Thoracic aorta (tissue), 2 donors: ENCODE results near the gene CAPN14. TPM values are rescaled to one million over a fixed set of nuclear protein-coding genes. Genes with fewer than 3 reads are reported as not detected.

Experiments used
- ATAC-seq: fragments of 150-250 bp; one replicate; pipeline ENCODE4 v1.8.0; 2017; ENCODE audit warnings: low read depth; ENCODE audit not compliant: insufficient number of reproducible peaks, low FRiP score
- DNase-seq: peaks from one replicate; pipeline ENCODE4 v3.0.0-alpha.2; 2020; ENCODE audit warnings: low spot score
- H3K27ac ChIP-seq, 2 donors: fragments of 200-600 bp; sonication (generic); 1 replicate in 1 of 2; 2 replicates in 1 of 2; pipeline ENCODE4 v1.5.1; 2016; ENCODE audit warnings: mild to moderate bottlenecking in 2 of 2, moderate library complexity in 2 of 2
- H3K27me3 ChIP-seq: fragments of 200-600 bp; sonication (generic); replicated peaks from 2 replicates; pipeline ENCODE4 v1.6.0; 2016; ENCODE audit warnings: mild to moderate bottlenecking; ENCODE audit not compliant: insufficient read depth
- H3K36me3 ChIP-seq: fragments of 200-600 bp; sonication (generic); one replicate; pipeline ENCODE4 v1.5.1; 2016
- H3K4me1 ChIP-seq, 2 donors: fragments of 200-600 bp; sonication (generic); 1 replicate in 1 of 2; 2 replicates in 1 of 2; pipeline versions ENCODE4 v1.5.1 to v1.6.0; 2016; ENCODE audit warnings: low read depth in 2 of 2, mild to moderate bottlenecking in 1 of 2; ENCODE audit not compliant: control insufficient read depth in 1 of 2
- H3K4me3 ChIP-seq: fragments of 200-600 bp; sonication (generic); 2 replicates; pipeline ENCODE4 v1.5.1; 2016; ENCODE audit warnings: mild to moderate bottlenecking
- H3K9me3 ChIP-seq: fragments of 200-600 bp; sonication (generic); 2 replicates; pipeline ENCODE4 v1.5.1; 2016
- CTCF ChIP-seq: fragments of 200-600 bp; sonication (generic); IDR thresholded peaks from one replicate; pipeline ENCODE4 v1.5.1; 2019; ENCODE audit warnings: antibody characterized with exemption
- total RNA-seq, 2 donors: library from RNA; depleted of rRNA; stranded (reverse); fragments of >200 nt; gene quantifications; one replicate each; pipeline versions ENCODE4 v1.1.0 to v1.2.3, GENCODE V29; 2016

The CAPN14 gene
- total RNA-seq, 2 donors from 2014 or later = 0.14 TPM; not detected in 1

GRCh38 chr2:31259075-31259474 lies 41.8 kb upstream of the CAPN14 start:
- no peak overlapping the region for H3K4me3 ChIP-seq
- no peak overlapping the region for H3K27ac ChIP-seq
- no peaks in the 10 kb centered on the region for H3K9me3 ChIP-seq
- no peaks in the 10 kb centered on the region for H3K27me3 ChIP-seq
- peaks cover 0 to 5% of the 10 kb centered on the region in 2 donors for H3K4me1 ChIP-seq
- peaks cover 30% of the 10 kb centered on the region for H3K36me3 ChIP-seq
- DNase-seq (no peak), ATAC-seq (no peak)
- no peak for TF ChIP-seq CTCF

- Histone ChIP-seq H3K36me3 (peaks cover 36% of the 10 kb centered on the region), H3K4me1 (peaks cover 0 to 2% of the 10 kb centered on the region in 2 donors), H3K27me3 (no peaks in the 10 kb centered on the region), H3K4me3 (no peak overlapping the region), H3K9me3 (no peaks in the 10 kb centered on the region), H3K27ac (no peak overlapping the region)
- no peak for TF ChIP-seq CTCF
- DNase-seq (no peak), ATAC-seq (no peak)
Measured at GRCh38 chr2:31258351-31258750, 41.0 kb upstream of the CAPN14 start.

GRCh38 chr2:31256611-31257382 lies 39.5 kb upstream of the CAPN14 start:
- no peak for DNase-seq
- ATAC-seq = no peak

GRCh38 chr2:31255911-31256571 lies 38.7 kb upstream of the CAPN14 start:
- TF ChIP-seq CTCF = no peak
- Histone ChIP-seq H3K9me3 (no peaks in the 10 kb centered on the region), H3K27ac (no peak overlapping the region), H3K27me3 (no peaks in the 10 kb centered on the region), H3K36me3 (peaks cover 22% of the 10 kb centered on the region), H3K4me1 (no peaks in the 10 kb centered on the region), H3K4me3 (no peak overlapping the region)
- ATAC-seq (no peak), DNase-seq (no peak)

More at GRCh38 chr2:31256611-31257382, 39.5 kb upstream of the CAPN14 start:
- Histone ChIP-seq H3K4me3 (no peak overlapping the region), H3K9me3 (no peaks in the 10 kb centered on the region), H3K27me3 (no peaks in the 10 kb centered on the region), H3K4me1 (no peaks in the 10 kb centered on the region), H3K36me3 (peaks cover 28% of the 10 kb centered on the region), H3K27ac (no peak overlapping the region)
- no peak for TF ChIP-seq CTCF
